Transverse colon (tissue), 4 donors: ENCODE measurements around the gene MLST8.

ENCODE experiments used
- CTCF ChIP-seq, 5 experiments: fragments of 200-600 bp in 3 of 5; fragments of 450-650 bp in 2 of 5; sonication (generic) in 3 of 5; IDR thresholded peaks; 1 replicate in 2 of 5; 2 replicates in 3 of 5; pipeline ENCODE4 v1.5.1; 2016 to 2017; ENCODE audit warnings: antibody characterized with exemption in 5 of 5, inconsistent platforms in 3 of 5, mild to moderate bottlenecking in 2 of 5, moderate library complexity in 1 of 5
- EP300 ChIP-seq: sonication (generic); formaldehyde crosslinking; IDR thresholded peaks from one replicate; pipeline ENCODE4 v1.6.1; 2017; ENCODE audit warnings: antibody characterized with exemption, low read depth
- POLR2A ChIP-seq: fragments of 450-650 bp; IDR thresholded peaks from one replicate; pipeline ENCODE4 v1.6.1; 2016; ENCODE audit warnings: antibody characterized with exemption, mild to moderate bottlenecking, moderate library complexity
- POLR2AphosphoS5 ChIP-seq, 3 donors: sonication (generic); formaldehyde crosslinking; IDR thresholded peaks; one replicate each; pipeline ENCODE4 v1.6.1; 2016; ENCODE audit warnings: antibody characterized with exemption in 3 of 3

- TF ChIP-seq CTCF (IDR thresholded peaks at IDR 0.05) (no peak), POLR2AphosphoS5 (IDR thresholded peaks at IDR 0.05) (no peak), POLR2A (no peak), EP300 (no peak)
Observed at GRCh38 chr16:2177101-2177500, 28.2 kb upstream of the MLST8 start.
